Neural crest cell (in vitro differentiated cells): ENCODE data around the gene GUCD1. TPM values are rescaled to one million over a fixed set of nuclear protein-coding genes. Genes with fewer than 3 reads are reported as not detected.

Experiments used
- DNase-seq: peaks from one replicate; pipeline ENCODE4 v3.0.0; 2021; ENCODE audit warnings: low read depth, mixed read lengths, low spot score
- H3K27ac Mint-ChIP-seq: one replicate; pipeline ENCODE4 v1.8.0; 2021; ENCODE audit warnings: mild to moderate bottlenecking, mixed read lengths; ENCODE audit not compliant: unreplicated experiment
- H3K27me3 Mint-ChIP-seq: 2 replicates; pipeline ENCODE4 v1.8.0; 2021; ENCODE audit warnings: low read depth, mild to moderate bottlenecking, mixed read lengths
- H3K36me3 Mint-ChIP-seq: 2 replicates; pipeline ENCODE4 v1.8.0; 2021; ENCODE audit warnings: low read depth, mild to moderate bottlenecking, mixed read lengths
- H3K4me1 Mint-ChIP-seq: 2 replicates; pipeline ENCODE4 v1.8.0; 2021; ENCODE audit warnings: mixed read lengths
- H3K4me3 Mint-ChIP-seq: one replicate; pipeline ENCODE4 v1.8.0; 2021; ENCODE audit warnings: mild to moderate bottlenecking, mixed read lengths
- H3K9me3 Mint-ChIP-seq: 2 replicates; pipeline ENCODE4 v1.8.0; 2021; ENCODE audit warnings: mixed read lengths
- total RNA-seq: library from RNA; stranded (reverse); gene quantifications from 2 replicates; pipeline ENCODE4 v1.2.1, GENCODE V29; 2021
- TF ChIP-seq, protein P1 (sequence below): fragments of 200-600 bp; sonication (generic); conservative IDR thresholded peaks from 2 replicates; pipeline ENCODE4 v1.5.0; 2021; ENCODE audit warnings: antibody characterized with exemption, mild to moderate bottlenecking

The GUCD1 gene
- total RNA-seq, 1 donor from 2014 or later = 94.9 TPM

DNA sequence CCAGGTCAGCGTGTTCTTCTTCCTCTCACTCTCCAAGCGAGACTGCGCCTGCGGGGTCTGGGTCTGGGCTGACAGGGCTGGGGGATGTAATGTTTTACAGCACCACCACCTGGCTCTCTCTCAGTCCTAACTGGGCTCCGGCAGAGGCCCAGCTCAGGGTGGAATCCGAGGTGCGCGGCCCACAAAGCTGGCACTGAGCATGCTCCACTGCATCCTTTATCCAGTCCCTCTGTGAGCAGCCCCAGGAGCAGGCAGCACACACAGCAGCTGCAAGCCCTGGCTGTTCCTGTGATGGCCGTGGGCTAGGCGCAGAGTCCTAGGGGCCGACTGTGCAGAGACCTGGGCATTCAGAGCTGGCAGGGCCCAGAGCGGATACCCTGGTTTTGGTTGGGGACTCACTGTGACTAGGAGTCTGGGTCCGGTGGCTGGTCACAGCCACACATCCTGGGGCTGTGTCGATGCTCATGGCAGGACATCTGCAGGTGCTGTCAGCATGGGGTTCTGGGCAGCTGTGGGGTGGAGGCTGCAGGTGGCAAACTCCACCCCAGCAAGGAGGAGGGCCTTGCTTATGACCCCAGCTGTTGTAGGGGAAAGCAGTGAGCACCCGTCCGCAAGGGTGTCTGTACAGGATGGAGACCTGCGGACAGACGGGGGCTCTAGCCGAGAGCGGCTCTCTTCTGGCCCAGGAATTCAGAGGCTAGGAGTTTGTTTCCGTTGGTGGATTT, 34.0 kb upstream of the GUCD1 start:
- TF ChIP-seq, protein P1, sequence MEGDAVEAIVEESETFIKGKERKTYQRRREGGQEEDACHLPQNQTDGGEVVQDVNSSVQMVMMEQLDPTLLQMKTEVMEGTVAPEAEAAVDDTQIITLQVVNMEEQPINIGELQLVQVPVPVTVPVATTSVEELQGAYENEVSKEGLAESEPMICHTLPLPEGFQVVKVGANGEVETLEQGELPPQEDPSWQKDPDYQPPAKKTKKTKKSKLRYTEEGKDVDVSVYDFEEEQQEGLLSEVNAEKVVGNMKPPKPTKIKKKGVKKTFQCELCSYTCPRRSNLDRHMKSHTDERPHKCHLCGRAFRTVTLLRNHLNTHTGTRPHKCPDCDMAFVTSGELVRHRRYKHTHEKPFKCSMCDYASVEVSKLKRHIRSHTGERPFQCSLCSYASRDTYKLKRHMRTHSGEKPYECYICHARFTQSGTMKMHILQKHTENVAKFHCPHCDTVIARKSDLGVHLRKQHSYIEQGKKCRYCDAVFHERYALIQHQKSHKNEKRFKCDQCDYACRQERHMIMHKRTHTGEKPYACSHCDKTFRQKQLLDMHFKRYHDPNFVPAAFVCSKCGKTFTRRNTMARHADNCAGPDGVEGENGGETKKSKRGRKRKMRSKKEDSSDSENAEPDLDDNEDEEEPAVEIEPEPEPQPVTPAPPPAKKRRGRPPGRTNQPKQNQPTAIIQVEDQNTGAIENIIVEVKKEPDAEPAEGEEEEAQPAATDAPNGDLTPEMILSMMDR = no peak
- Mint-ChIP-seq H3K36me3 (no peaks in the 10 kb centered on the region), H3K27ac (no peak overlapping the region), H3K27me3 (no peaks in the 10 kb centered on the region), H3K4me3 (no peak overlapping the region), H3K9me3 (no peaks in the 10 kb centered on the region), H3K4me1 (peaks cover 11% of the 10 kb centered on the region)
- no peak for DNase-seq

DNA sequence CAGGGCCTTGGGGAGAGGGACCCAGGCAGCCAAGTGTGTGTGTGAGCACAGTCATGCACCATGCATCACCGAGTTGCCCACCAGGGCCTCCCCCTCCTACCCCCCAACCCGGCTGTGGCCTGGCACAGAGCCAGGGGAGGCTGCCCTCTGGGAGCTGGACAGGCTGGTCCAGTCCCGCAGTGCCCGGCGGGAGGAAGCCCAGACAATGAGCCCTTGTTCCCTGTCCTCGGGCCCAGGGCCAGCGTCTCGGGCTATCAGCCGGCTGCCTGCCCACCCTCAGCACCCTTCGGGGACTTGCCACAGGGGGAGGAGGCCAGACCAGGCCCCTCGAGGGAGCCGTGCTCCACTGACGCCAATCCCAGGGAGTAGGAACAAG, 33.4 kb upstream of the GUCD1 start:
- DNase-seq = no peak
- Mint-ChIP-seq H3K9me3 (no peaks in the 10 kb centered on the region), H3K36me3 (no peaks in the 10 kb centered on the region), H3K4me3 (no peak overlapping the region), H3K27ac (no peak overlapping the region), H3K27me3 (no peaks in the 10 kb centered on the region), H3K4me1 (peaks cover 9% of the 10 kb centered on the region)
- TF ChIP-seq, protein P1 = no peak

DNA sequence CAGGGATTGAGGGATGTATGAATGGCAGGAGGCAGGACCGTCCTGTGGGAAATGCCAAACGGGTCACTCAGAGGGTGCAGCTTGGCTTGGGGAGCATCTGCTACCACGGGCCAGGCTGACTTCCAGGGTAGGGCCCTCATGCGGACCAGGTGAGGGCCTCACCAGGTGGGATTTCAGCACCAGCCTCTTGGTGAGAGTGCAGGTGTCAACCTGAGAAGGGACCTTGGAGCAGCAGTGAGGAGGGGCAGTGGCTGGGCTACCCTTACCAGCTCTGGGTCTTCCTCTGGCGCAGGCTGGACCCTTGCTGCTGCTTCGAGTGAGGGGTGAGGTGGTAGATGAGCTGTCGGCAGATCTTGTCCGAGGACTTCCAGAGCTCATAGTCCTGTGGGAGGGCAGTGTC, 33.0 kb upstream of the GUCD1 start:
- H3K9me3 Mint-ChIP-seq = no peaks in the 10 kb centered on the region
- H3K4me3 Mint-ChIP-seq = no peak overlapping the region
- no peak overlapping the region for H3K27ac Mint-ChIP-seq
- H3K36me3 Mint-ChIP-seq = no peaks in the 10 kb centered on the region
- peaks cover 6% of the 10 kb centered on the region for H3K4me1 Mint-ChIP-seq
- no peaks in the 10 kb centered on the region for H3K27me3 Mint-ChIP-seq
- TF ChIP-seq, protein P1 = no peak
- no peak for DNase-seq

DNA sequence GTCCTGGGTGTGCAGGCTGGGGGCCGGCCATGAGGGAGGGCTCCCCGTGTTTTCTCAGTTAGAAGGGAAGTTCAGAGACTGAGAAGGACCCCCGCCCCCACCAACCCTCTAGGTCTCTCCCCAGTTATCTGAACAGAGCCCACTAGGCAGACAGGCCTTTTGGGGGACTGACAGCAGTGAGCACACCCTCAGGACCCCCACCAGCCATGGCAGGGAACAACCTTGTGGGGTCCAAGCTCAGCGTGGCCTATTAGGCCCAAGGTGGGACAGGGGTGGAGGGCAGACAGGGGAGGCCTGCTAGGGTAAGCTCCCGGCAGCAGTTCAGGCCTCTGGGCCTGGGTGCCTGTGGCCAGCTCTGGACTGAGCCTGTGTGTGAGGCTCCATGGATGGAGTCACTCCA, 32.3 kb upstream of the GUCD1 start:
- Mint-ChIP-seq H3K4me3 (no peak overlapping the region), H3K27me3 (no peaks in the 10 kb centered on the region), H3K9me3 (no peaks in the 10 kb centered on the region), H3K36me3 (no peaks in the 10 kb centered on the region), H3K27ac (no peak overlapping the region), H3K4me1 (peaks cover 3% of the 10 kb centered on the region)
- TF ChIP-seq, protein P1 = no peak
- no peak for DNase-seq

DNA sequence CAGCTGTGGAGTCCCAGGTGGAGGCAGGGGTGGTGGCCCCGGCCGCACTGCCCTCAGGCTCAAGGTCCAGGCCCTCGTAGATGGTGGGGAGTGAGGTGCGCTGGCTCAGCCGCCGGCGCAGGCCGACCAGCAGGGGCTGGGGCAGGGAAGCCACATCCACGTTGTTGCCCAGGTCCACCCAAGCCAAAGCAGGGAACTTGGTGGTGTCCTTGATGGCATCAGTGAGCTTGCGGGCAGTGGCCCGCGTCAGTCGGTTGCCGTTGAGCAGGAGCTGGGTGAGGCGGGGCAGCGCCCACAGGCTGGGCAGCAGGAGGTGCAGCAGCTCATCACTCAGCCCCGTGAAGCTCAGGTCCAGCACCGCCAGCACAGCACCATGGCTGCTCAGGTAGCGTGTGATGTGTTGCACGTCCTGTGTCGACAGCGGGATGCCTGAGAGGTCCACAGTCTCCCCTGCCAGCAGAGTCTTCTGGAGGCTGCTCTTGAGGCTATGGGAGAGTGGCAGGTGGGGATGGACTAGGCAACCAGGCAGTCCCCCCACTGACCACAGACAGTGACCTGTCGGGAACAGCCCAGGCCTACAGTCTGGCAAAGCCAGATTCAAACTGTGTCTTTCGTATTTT, 31.1 kb upstream of the GUCD1 start:
- Mint-ChIP-seq H3K4me1 (no peaks in the 10 kb centered on the region), H3K9me3 (no peaks in the 10 kb centered on the region), H3K36me3 (no peaks in the 10 kb centered on the region), H3K27ac (no peak overlapping the region), H3K27me3 (no peaks in the 10 kb centered on the region), H3K4me3 (no peak overlapping the region)
- TF ChIP-seq, protein P1 = no peak
- DNase-seq = no peak
